Kidney (tissue), 14 donors: ENCODE measurements around the gene FPGS. TPM values are rescaled to one million over a fixed set of nuclear protein-coding genes. Genes with fewer than 3 reads are reported as not detected.

ENCODE experiments used
- DNase-seq, 5 donors: peaks; one replicate each; pipeline ENCODE4 v3.0.0-alpha.2; 2013 to 2020
- FAIRE-seq: peaks from 2 replicates; lab custom pipeline; 2012; peaks lifted over from hg19 to GRCh38; lab: Jason Lieb, UNC
- H3K27ac ChIP-seq, 2 donors: one replicate each; pipeline ENCODE4 v1.7.0; 2013; ENCODE audit warnings: low read depth in 2 of 2, low read length in 2 of 2, inconsistent platforms in 1 of 2
- H3K27me3 ChIP-seq: one replicate; pipeline ENCODE4 v1.7.1; 2013; ENCODE audit warnings: low read length, inconsistent platforms; ENCODE audit not compliant: control insufficient read depth, insufficient read depth
- H3K36me3 ChIP-seq, 3 donors: one replicate each; pipeline versions ENCODE4 v1.7.0 to v1.7.1; 2013; ENCODE audit warnings: low read length in 3 of 3, control low read depth in 1 of 3, inconsistent platforms in 1 of 3; ENCODE audit not compliant: insufficient read depth in 3 of 3, control insufficient read depth in 2 of 3
- H3K4me1 ChIP-seq, 3 donors: one replicate each; pipeline versions ENCODE4 v1.7.0 to v1.7.1; 2013; ENCODE audit warnings: low read length in 3 of 3, inconsistent platforms in 1 of 3, low read depth in 1 of 3; ENCODE audit not compliant: control insufficient read depth in 2 of 3, insufficient read depth in 2 of 3
- H3K4me3 ChIP-seq, 3 donors: one replicate each; pipeline versions ENCODE4 v1.7.0 to v1.8.1; 2013; ENCODE audit warnings: low read length in 3 of 3, control low read depth in 1 of 3, inconsistent platforms in 1 of 3
- H3K9ac ChIP-seq, 3 donors: one replicate each; pipeline versions ENCODE4 v1.7.0 to v1.7.1; 2013; ENCODE audit warnings: low read length in 3 of 3, control low read depth in 1 of 3, inconsistent platforms in 1 of 3
- H3K9me3 ChIP-seq, 3 donors: one replicate each; pipeline versions ENCODE4 v1.7.0 to v1.7.1; 2013; ENCODE audit warnings: low read length in 3 of 3, control low read depth in 1 of 3, inconsistent platforms in 1 of 3; ENCODE audit not compliant: control insufficient read depth in 2 of 3, insufficient read depth in 1 of 3
- CTCF ChIP-seq: IDR thresholded peaks from 3 replicates; pipeline ENCODE4 v1.5.1; 2012; ENCODE audit warnings: mild to moderate bottlenecking, moderate library complexity, borderline replicate concordance; ENCODE audit not compliant: insufficient read depth; ENCODE audit errors: extremely low read depth
- intact Hi-C: fragments of 100-400 bp; cut with DNase I; formaldehyde crosslinking; loops from one replicate; pipeline ENCODE4 v1.11.1; 2022
- polyA plus RNA-seq: library from polyadenylated mRNA; stranded (reverse); fragments of 350-450 nt; fragmentation: Illumina TruSeq; extraction: RNeasy Lipid Tissue Mini Kit (QIAGEN cat#74804); gene quantifications from one replicate; pipeline ENCODE4 v1.2.3, GENCODE V29; 2014; ENCODE audit warnings: low read depth, low replicate concordance; ENCODE audit not compliant: insufficient read depth
- total RNA-seq: library from RNA; stranded (reverse); fragmentation: NEBNext Ultra II Directional; extraction: Animal tissue kit (Norgen Biotek cat#: 25700); gene quantifications from one replicate; pipeline ENCODE4 v1.2.1, GENCODE V29; 2021
- donor health status: control.
- donor health status: control.
- donor health status: control.
- donor health status: control.
- donor health status: control.
- donor health status: DM: yes; HTN: yes; CAD: no.
- donor health status: Normal renal cell carcinoma (clear cell type).

The FPGS gene
- total and polyA plus RNA-seq, 2 donors from 2014 or later, result 44.0 to 77.2 TPM

- H3K9ac ChIP-seq, result peak overlapping the region in 2 of 3 donors; percentile 29 to 38
- peaks cover 0 to 19% (median 0%) of the 10 kb centered on the region in 3 donors for H3K4me1 ChIP-seq
- DNase-seq (peak; percentile 99 to 100 (median 99)), FAIRE-seq (peak; percentile 51)
- intact Hi-C loops, result no loop called here
- H3K9me3 ChIP-seq, result no peaks in the 10 kb centered on the region
- no peaks in the 10 kb centered on the region for H3K36me3 ChIP-seq
- H3K27ac ChIP-seq, result peak overlapping the region; percentile 36 to 47
- H3K27me3 ChIP-seq, result no peaks in the 10 kb centered on the region
- peak overlapping the region; percentile 31 to 71 (median 59) for H3K4me3 ChIP-seq
- TF ChIP-seq CTCF, result no peak
These were observed 31.6 kb upstream of the FPGS start for GRCh38 chr9:127770905-127771569.

- Histone ChIP-seq H3K36me3 (no peaks in the 10 kb centered on the region), H3K27ac (no peak overlapping the region), H3K9ac (no peak overlapping the region), H3K27me3 (no peaks in the 10 kb centered on the region), H3K4me1 (peaks cover 0 to 19% (median 0%) of the 10 kb centered on the region in 3 donors), H3K4me3 (peak overlapping the region in 2 of 3 donors; percentile 41 to 50), H3K9me3 (no peaks in the 10 kb centered on the region)
- no peak for FAIRE-seq
- intact Hi-C loops, result no loop called here
- peak in 1 of 5 donors; percentile 29 for DNase-seq
- no peak for TF ChIP-seq CTCF
These were observed 31.0 kb upstream of the FPGS start for GRCh38 chr9:127771570-127772189.

DNA sequence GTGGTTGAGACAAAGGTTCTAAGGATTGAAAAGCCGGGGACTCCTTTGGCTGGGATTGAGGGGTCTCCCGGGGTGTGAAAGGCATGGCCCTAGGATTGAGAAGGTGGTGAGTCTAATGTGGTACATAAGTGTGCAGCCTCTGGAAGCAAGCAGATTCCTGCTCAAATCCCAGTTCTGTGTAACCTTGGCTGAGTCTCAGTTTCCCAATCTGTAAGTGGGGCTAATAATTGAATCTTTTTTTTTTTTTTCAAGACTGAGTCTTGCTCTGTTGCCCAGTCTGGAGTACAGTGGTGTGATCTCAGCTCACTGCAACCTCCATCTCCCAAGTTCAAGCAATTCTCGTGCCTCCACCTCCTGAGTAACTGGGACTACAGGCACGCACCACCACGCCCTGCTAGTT, 30.1 kb upstream of the FPGS start:
- no peak overlapping the region for H3K27ac ChIP-seq
- H3K9ac ChIP-seq, result no peak overlapping the region
- no peak for TF ChIP-seq CTCF
- FAIRE-seq (no peak), DNase-seq (no peak)
- H3K4me3 ChIP-seq, result no peak overlapping the region
- no peaks in the 10 kb centered on the region for H3K36me3 ChIP-seq
- intact Hi-C loops, result no loop called here
- no peaks in the 10 kb centered on the region for H3K27me3 ChIP-seq
- no peaks in the 10 kb centered on the region for H3K9me3 ChIP-seq
- H3K4me1 ChIP-seq, result peaks cover 0 to 14% (median 0%) of the 10 kb centered on the region in 3 donors
